Loucy (cell line): ENCODE results near the gene KLHDC2.

Source experiments
- CTCF ChIP-seq: fragments of 200-600 bp; sonication (generic); conservative IDR thresholded peaks from 2 replicates; pipeline ENCODE4 v1.5.1; 2014; ENCODE audit warnings: mild to moderate bottlenecking, antibody characterized with exemption, low read length
- EZH2phosphoT487 ChIP-seq: fragments of 200-600 bp; IDR thresholded peaks from 2 replicates; pipeline ENCODE4 v1.6.1; 2018; ENCODE audit warnings: antibody characterized with exemption, mild to moderate bottlenecking, moderate library complexity, borderline replicate concordance

GRCh38 chr14:49770212-49770817 is 2.4 kb downstream of the KLHDC2 start:
- TF ChIP-seq CTCF (no peak), EZH2phosphoT487 (no peak)
